ACC112 (cell line): ENCODE measurements around the gene CNN1.
A peak's percentile ranks its signal among the peaks of the same experiment; 100 is the strongest.
"Not testable (repeated sequence)": the region's sequence is repeated elsewhere in the genome, so short reads cannot be mapped to it uniquely, and the experiment has no call there.

Experiments
- H2AFZ ChIP-seq: fragments of 200-600 bp; sonication (generic); one replicate; pipeline ENCODE4 v1.6.0; 2017; ENCODE audit warnings: antibody characterized with exemption, low read length; ENCODE audit not compliant: unreplicated experiment
- H3K27ac ChIP-seq: fragments of 200-600 bp; sonication (generic); 2 replicates; pipeline ENCODE4 v1.5.1; 2014; ENCODE audit warnings: low read depth, mild to moderate bottlenecking, antibody characterized with exemption, low read length, moderate library complexity
- H3K27me3 ChIP-seq: fragments of 200-600 bp; sonication (generic); 2 replicates; pipeline ENCODE4 v1.6.1; 2014; ENCODE audit warnings: mild to moderate bottlenecking, antibody characterized with exemption, low read length, moderate library complexity, mixed read lengths; ENCODE audit not compliant: insufficient read depth
- H3K36me3 ChIP-seq: fragments of 200-600 bp; sonication (generic); 2 replicates; pipeline ENCODE4 v1.6.1; 2016; ENCODE audit warnings: mild to moderate bottlenecking, antibody characterized with exemption, low read length, moderate library complexity, mixed read lengths; ENCODE audit not compliant: insufficient read depth
- H3K4me1 ChIP-seq: fragments of 200-600 bp; sonication (generic); one replicate; pipeline ENCODE4 v1.6.1; 2016; ENCODE audit warnings: low read length, mixed read lengths; ENCODE audit not compliant: insufficient read depth, unreplicated experiment, control insufficient read depth
- H3K4me3 ChIP-seq: fragments of 200-600 bp; sonication (generic); 2 replicates; pipeline ENCODE4 v1.5.1; 2014; ENCODE audit warnings: mild to moderate bottlenecking, low read depth, low read length
- H3K79me2 ChIP-seq: fragments of 200-600 bp; sonication (generic); one replicate; pipeline ENCODE4 v1.6.0; 2016; ENCODE audit warnings: low read length; ENCODE audit not compliant: control insufficient read depth, unreplicated experiment, insufficient read depth

The CNN1 gene

DNA sequence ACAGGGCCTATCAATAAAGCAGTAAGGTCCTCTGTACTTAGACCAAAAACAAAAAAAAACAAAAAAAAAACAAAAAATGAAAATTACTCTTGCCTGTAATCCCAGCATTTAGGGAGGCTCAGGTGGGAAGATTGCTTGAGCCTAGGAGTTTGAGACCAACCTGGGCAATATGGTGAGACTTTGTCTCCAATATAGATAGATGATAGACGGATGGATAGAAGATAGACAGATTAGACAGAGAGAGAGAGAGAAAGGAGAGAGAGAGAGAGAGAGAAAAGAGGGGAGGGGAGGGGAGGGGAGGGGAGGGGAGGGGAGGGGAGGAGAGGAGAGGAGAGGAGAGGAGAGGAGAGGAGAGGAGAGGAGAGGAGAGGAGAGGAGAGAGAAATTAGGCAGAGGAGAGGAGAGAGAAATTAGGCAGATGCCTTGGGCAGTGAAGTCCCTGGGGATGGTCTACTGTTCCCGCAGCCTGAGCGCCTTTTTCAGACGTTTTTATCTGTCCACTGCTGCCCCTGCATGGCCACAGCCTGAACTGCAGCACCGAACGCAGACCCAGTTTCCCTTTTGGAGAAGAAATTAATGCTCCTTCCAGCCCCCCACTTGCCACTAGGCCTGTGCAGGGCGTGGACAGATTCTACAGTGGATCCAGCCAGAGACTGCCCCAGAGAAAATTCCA lies 48.8 kb downstream of the CNN1 start:
- H3K4me3 ChIP-seq = peak overlapping the region; percentile 39; the same call in 1 of the 2 replicates

DNA sequence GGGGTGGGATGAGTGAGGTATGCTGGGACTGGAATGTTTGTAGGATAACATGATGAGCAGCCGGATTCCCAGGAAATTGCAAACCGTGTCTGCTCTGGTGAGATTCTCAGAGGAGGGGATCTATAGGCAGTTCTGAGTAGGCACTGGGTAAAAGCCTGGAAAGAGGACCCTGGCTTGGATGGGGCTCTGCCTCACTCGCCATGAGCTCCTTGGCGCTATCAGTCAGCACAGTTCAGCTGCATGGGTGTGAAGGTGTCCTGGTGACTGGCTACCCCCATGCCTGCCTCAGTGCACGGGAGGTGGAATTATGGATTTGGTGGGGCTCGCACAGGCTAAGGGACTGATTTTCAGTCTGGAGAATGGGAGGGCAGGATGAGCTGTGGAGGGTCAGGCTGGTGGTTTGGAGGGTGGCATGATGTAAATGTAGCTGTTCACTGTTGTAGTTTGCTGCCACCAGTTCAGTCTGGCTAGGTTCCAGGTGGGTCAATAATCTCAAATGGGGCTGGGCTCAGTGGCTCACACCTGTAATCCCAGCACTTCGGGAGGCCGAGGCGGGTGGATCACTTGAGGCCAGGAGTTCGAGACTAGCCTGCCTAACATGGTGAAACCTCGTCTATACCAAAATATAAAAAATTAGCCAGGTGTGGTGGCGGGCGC lies 49.5 kb downstream of the CNN1 start:
- Histone ChIP-seq H3K27me3 (no peaks in the 10 kb centered on the region), H3K36me3 (no peaks in the 10 kb centered on the region), H3K79me2 (no peaks in the 10 kb centered on the region), H2AFZ (peak overlapping the region; percentile 32), H3K4me1 (no peaks in the 10 kb centered on the region), H3K27ac (no peak overlapping the region), H3K4me3 (peak overlapping the region; percentile 39; the same call in 1 of the 2 replicates)

More for the DNA sequence above, 48.8 kb downstream of the CNN1 start:
- Histone ChIP-seq H2AFZ (peak overlapping the region; percentile 32), H3K4me1 (no peaks in the 10 kb centered on the region), H3K27me3 (no peaks in the 10 kb centered on the region), H3K79me2 (no peaks in the 10 kb centered on the region), H3K36me3 (no peaks in the 10 kb centered on the region), H3K27ac (no peak overlapping the region)

DNA sequence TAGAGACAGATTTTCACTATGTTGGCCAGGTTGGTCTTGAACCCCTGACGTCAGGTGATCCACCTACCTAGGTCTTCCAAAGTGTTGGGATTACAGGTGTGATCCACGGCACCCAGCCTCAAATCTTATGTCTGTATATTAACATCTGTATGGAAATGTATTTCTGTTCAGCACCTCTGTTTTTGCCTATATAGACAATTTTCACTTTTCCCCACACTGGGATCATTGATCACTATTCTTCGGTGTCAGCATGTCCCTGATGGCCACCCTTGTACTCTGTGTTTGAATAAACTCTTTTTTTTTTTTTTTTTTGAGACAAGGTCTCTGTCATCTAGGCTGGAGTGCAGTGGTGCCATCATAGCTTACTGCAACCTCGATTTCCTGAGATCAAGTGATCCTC lies 55.4 kb downstream of the CNN1 start:
- Histone ChIP-seq H3K27me3 (no peaks in the 10 kb centered on the region), H3K79me2 (peaks cover 17% of the 10 kb centered on the region), H3K36me3 (0 out of 2 replicates have a peak, but pooled peaks cover 2% of the 10 kb centered on the region), H3K4me3 (no peak overlapping the region), H3K27ac (no peak overlapping the region), H3K4me1 (no peaks in the 10 kb centered on the region), H2AFZ (no peak overlapping the region)

DNA sequence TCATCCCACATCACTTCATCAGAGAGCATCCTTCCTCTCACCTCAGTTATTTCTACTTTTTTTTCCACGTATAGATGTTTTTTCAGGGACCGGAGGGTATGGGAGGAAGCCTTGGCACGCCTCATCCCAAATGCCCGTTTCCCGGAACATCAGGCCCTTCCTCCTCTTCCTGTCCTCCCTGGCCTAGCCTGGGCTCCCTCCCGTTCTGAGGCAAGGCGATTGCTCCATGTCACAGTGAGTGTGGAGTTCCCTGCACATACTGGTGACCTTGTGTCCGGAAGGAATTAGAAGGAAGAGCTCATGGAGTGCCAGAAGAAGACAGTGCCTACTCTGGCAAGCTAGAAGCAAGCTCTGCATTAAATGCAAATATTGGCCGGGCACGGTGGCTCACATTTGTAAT lies 57.5 kb downstream of the CNN1 start:
- Histone ChIP-seq H3K4me1 (no peaks in the 10 kb centered on the region), H3K27me3 (no peaks in the 10 kb centered on the region), H3K4me3 (no peak overlapping the region), H3K36me3 (peaks cover 7% of the 10 kb centered on the region; the same call in 1 of the 2 replicates), H3K79me2 (peaks cover 34% of the 10 kb centered on the region), H2AFZ (no peak overlapping the region), H3K27ac (no peak overlapping the region)

GRCh38 chr19:11597202-11598102 lies 58.8 kb downstream of the CNN1 start, which contains the start of gene ZNF627:
ZNF627 (plus strand) TSS chr19:11597483; CDS start chr19:11597628, 145 bp downstream.
- Histone ChIP-seq H3K36me3 (peaks cover 7% of the 10 kb centered on the region; the same call in 1 of the 2 replicates), H3K4me3 (peak within 1 kb of the TSS; percentile 94), H3K79me2 (peaks cover 39% of the 10 kb centered on the region), H3K27ac (peak within 1 kb of the TSS; percentile 80), H3K4me1 (no peaks in the 10 kb centered on the region), H3K27me3 (no peaks in the 10 kb centered on the region), H2AFZ (peak within 1 kb of the TSS; percentile 74)

DNA sequence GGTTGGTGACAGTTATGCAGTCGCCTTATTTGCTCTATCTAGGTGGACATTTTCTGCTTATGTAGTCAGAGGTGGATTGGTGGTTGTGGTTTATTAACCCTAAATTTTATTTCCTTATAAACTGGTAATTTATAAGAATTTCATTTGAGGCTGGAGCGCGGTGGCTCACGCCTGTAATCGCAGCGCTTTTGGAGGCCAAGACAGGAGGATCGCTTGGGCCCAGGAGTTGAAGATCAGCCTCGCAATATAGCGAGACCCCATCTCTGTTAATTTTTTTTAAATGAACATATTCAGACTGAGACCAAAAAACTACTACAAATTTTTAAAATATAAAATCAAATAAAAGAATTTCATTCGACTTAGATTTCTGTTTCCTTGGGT lies 59.4 kb downstream of the CNN1 start:
- no peaks in the 10 kb centered on the region for H3K4me1 ChIP-seq
- H3K4me3 ChIP-seq = peak overlapping the region; percentile 94
- no peak overlapping the region for H2AFZ ChIP-seq
- peak overlapping the region; percentile 80; the same call in 1 of the 2 replicates for H3K27ac ChIP-seq
- no peaks in the 10 kb centered on the region for H3K27me3 ChIP-seq
- H3K36me3 ChIP-seq = peaks cover 7% of the 10 kb centered on the region; the same call in 1 of the 2 replicates
- peaks cover 45% of the 10 kb centered on the region for H3K79me2 ChIP-seq

DNA sequence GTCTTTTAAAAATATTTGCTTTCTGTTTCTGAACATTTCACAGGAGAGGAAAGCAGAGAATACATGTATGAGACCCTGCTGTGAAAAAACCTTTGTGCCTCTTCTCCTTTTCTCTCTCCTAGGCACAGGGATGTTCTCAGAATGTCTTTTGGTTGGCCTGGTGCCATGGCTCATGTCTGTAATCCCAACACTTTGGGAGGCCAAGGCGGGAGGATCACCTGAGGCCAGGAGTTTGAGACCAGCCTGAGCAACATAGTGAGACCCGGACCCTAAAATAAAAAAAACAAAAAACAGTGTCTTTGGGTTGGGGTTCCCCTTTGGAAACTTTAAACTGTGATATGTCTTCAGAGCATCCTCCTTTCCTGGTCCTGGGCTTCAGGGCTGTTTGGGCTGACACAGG lies 60.1 kb downstream of the CNN1 start:
- peaks cover 50% of the 10 kb centered on the region for H3K79me2 ChIP-seq
- peaks cover 9% of the 10 kb centered on the region; the same call in 1 of the 2 replicates for H3K36me3 ChIP-seq
- H3K4me3 ChIP-seq = peak overlapping the region; percentile 94
- H3K27ac ChIP-seq = no peak overlapping the region
- no peak overlapping the region for H2AFZ ChIP-seq
- no peaks in the 10 kb centered on the region for H3K27me3 ChIP-seq
- H3K4me1 ChIP-seq = no peaks in the 10 kb centered on the region

DNA sequence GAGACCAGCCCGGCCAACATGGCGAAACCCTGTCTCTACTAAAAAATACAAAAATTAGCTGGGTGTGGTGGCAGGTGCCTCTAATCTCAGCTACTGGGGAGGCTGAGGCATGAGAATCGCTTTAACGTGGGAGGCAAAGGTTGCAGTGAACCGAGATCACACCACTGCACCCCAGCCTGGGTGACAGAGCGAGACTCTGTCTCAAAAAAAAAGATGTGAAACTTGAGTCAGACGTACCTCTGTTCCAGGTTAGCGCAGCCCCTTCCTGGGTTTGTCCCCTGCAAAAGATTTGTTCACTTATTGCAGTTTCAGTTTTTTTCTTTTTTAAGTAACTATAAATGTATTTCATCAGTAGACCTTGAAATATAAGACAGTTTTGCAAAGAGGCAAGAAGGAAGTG lies 61.1 kb downstream of the CNN1 start:
- not testable (repeated sequence) for H3K27me3 ChIP-seq, H2AFZ ChIP-seq, H3K4me1 ChIP-seq, H3K4me3 ChIP-seq, H3K36me3 ChIP-seq, H3K27ac ChIP-seq
- peaks cover 56% of the 10 kb centered on the region for H3K79me2 ChIP-seq
